Islet precursor cell (in vitro differentiated cells): ENCODE data around the gene GJB4.
"Not testable (repeated sequence)": the region's sequence is repeated elsewhere in the genome, so short reads cannot be mapped to it uniquely, and the experiment has no call there.

Source experiments
- DNase-seq: peaks from one replicate; pipeline ENCODE4 v3.0.0-alpha.2; 2018

The GJB4 gene

GRCh38 chr1:34808051-34808810 lies 48.7 kb downstream of the GJB4 start:
- DNase-seq: no peak

- DNase-seq: not testable (repeated sequence)
These were observed 51.2 kb downstream of the GJB4 start for GRCh38 chr1:34810781-34811180.
